IMR-90 (cell line): Measurements from ENCODE around the gene METRNL.

Experiments
- CEBPB ChIP-seq: IDR thresholded peaks from 2 replicates; pipeline ENCODE4 v1.6.1; 2012; ENCODE audit warnings: low read depth, low read length, improper control_type of control experiment
- CTCF ChIP-seq: conservative IDR thresholded peaks from 2 replicates; pipeline ENCODE4 v1.5.1; 2012; ENCODE audit warnings: mild to moderate bottlenecking, low read depth, low read length, improper control_type of control experiment
- ELK1 ChIP-seq: fragments of 150-350 bp; IDR thresholded peaks from 2 replicates; pipeline ENCODE4 v1.6.1; 2016; ENCODE audit warnings: low read depth, mild to moderate bottlenecking, low read length, moderate library complexity, borderline replicate concordance
- MAZ ChIP-seq: IDR thresholded peaks from 2 replicates; pipeline ENCODE4 v1.6.1; 2012; ENCODE audit warnings: low read depth, mild to moderate bottlenecking, low read length, improper control_type of control experiment, moderate library complexity, borderline replicate concordance
- POLR2A ChIP-seq: IDR thresholded peaks from 2 replicates; pipeline ENCODE4 v1.6.1; 2012; ENCODE audit warnings: mild to moderate bottlenecking, low read depth, low read length
- RAD21 ChIP-seq: IDR thresholded peaks from 2 replicates; pipeline ENCODE4 v1.6.1; 2012; ENCODE audit warnings: low read length, improper control_type of control experiment
- RCOR1 ChIP-seq: IDR thresholded peaks from 2 replicates; pipeline ENCODE4 v1.6.1; 2012; ENCODE audit warnings: mild to moderate bottlenecking, low read length, improper control_type of control experiment; ENCODE audit not compliant: insufficient replicate concordance
- USF2 ChIP-seq: fragments of 150-350 bp; IDR thresholded peaks from 2 replicates; pipeline ENCODE4 v1.6.1; 2017; ENCODE audit warnings: mild to moderate bottlenecking, antibody characterized with exemption, low read length, low read depth

- TF ChIP-seq CTCF, result no peak
- TF ChIP-seq POLR2A, result no peak
- TF ChIP-seq CEBPB, result no peak
- TF ChIP-seq RAD21, result no peak
- TF ChIP-seq ELK1, result no peak
- TF ChIP-seq RCOR1, result no peak
- no peak for TF ChIP-seq USF2
- TF ChIP-seq MAZ, result no peak
These were observed 3.5 kb downstream of the METRNL start for GRCh38 chr17:83082909-83083367.
